Measurements from ENCODE around the gene SBSN. TPM values are rescaled to one million over a fixed set of nuclear protein-coding genes. Genes with fewer than 3 reads are reported as not detected.

Gene SBSN
- total RNA-seq, 6 experiments from 2014 or later, result 1.6 to 3.3 (median 2.0) TPM

GRCh38 chr19:35510626-35510964, 17.5 kb downstream of the SBSN start:
- no peak for DNase-seq
- Mint-ChIP-seq H3K4me3 (no peak overlapping the region), H3K27ac (no peak overlapping the region), H3K27me3 (ENCODE audit: insufficient read depth) (peaks cover 61% of the 10 kb centered on the region), H3K36me3 (ENCODE audit: low read depth) (no peaks in the 10 kb centered on the region), H3K9me3 (no peaks in the 10 kb centered on the region), H3K4me1 (ENCODE audit: low read depth) (peaks cover 16% of the 10 kb centered on the region)
- peak; percentile 12 for TF ChIP-seq CTCF (IDR thresholded peaks at IDR 0.05)

- Mint-ChIP-seq H3K27me3 (ENCODE audit: insufficient read depth) (peaks cover 65% of the 10 kb centered on the region), H3K4me3 (peak overlapping the region; percentile 65), H3K4me1 (ENCODE audit: low read depth) (peaks cover 16% of the 10 kb centered on the region), H3K36me3 (ENCODE audit: low read depth) (no peaks in the 10 kb centered on the region), H3K9me3 (no peaks in the 10 kb centered on the region), H3K27ac (no peak overlapping the region)
- no peak for DNase-seq
- peak; percentile 99 for TF ChIP-seq CTCF (IDR thresholded peaks at IDR 0.05)
Measured at GRCh38 chr19:35509861-35510625, 18.1 kb downstream of the SBSN start.

GRCh38 chr19:35509018-35509652, 19.0 kb downstream of the SBSN start:
- no peaks in the 10 kb centered on the region for H3K36me3 Mint-ChIP-seq (ENCODE audit: low read depth)
- H3K27ac Mint-ChIP-seq, result no peak overlapping the region
- H3K4me1 Mint-ChIP-seq (ENCODE audit: low read depth), result peaks cover 9% of the 10 kb centered on the region
- peaks cover 70% of the 10 kb centered on the region for H3K27me3 Mint-ChIP-seq (ENCODE audit: insufficient read depth)
- no peak for TF ChIP-seq CTCF (IDR thresholded peaks at IDR 0.05)
- no peak overlapping the region; the same call in 1 of the 2 replicates for H3K4me3 Mint-ChIP-seq
- H3K9me3 Mint-ChIP-seq, result no peaks in the 10 kb centered on the region
- DNase-seq, result no peak

- TF ChIP-seq CTCF (IDR thresholded peaks at IDR 0.05), result no peak
- no peaks in the 10 kb centered on the region; the same call in 1 of the 2 replicates for H3K4me1 Mint-ChIP-seq (ENCODE audit: low read depth)
- no peaks in the 10 kb centered on the region for H3K9me3 Mint-ChIP-seq
- H3K36me3 Mint-ChIP-seq (ENCODE audit: low read depth), result no peaks in the 10 kb centered on the region
- DNase-seq, result no peak
- H3K27ac Mint-ChIP-seq, result no peak overlapping the region
- H3K27me3 Mint-ChIP-seq (ENCODE audit: insufficient read depth), result peaks cover 76% of the 10 kb centered on the region
- no peak overlapping the region for H3K4me3 Mint-ChIP-seq
Measured at GRCh38 chr19:35508129-35508528, 20.0 kb downstream of the SBSN start.

- TF ChIP-seq CTCF (IDR thresholded peaks at IDR 0.05), result no peak
- no peak for DNase-seq
- Mint-ChIP-seq H3K36me3 (ENCODE audit: low read depth) (no peaks in the 10 kb centered on the region), H3K4me3 (no peak overlapping the region), H3K27me3 (ENCODE audit: insufficient read depth) (peaks cover 73% of the 10 kb centered on the region), H3K27ac (no peak overlapping the region), H3K9me3 (no peaks in the 10 kb centered on the region), H3K4me1 (ENCODE audit: low read depth) (no peaks in the 10 kb centered on the region; the same call in 1 of the 2 replicates)
Measured at GRCh38 chr19:35507561-35507960, 20.6 kb downstream of the SBSN start.

All from HFFc6 (cell line).